Stimulated activated CD8-positive, alpha-beta memory T cell treated with anti-CD3 and anti-CD28 coated beads, Interleukin-4, amount 100 ng/mL, for 24 hours (primary cell): ENCODE results near the gene PGS1.

Experiments
- DNase-seq: peaks from one replicate; pipeline ENCODE4 v3.0.0-alpha.2; 2020; ENCODE audit warnings: low read depth

PGS1 gene

GRCh38 chr17:78346605-78347250 lies 31.7 kb upstream of the PGS1 start:
- no peak for DNase-seq

- no peak for DNase-seq
These were observed 31.0 kb upstream of the PGS1 start for GRCh38 chr17:78347453-78347852.

- no peak for DNase-seq
These were observed 30.2 kb upstream of the PGS1 start for GRCh38 chr17:78348055-78348770.

- DNase-seq, result no peak
These were observed 28.4 kb upstream of the PGS1 start for GRCh38 chr17:78349891-78350642.

- no peak for DNase-seq
These were observed 26.9 kb upstream of the PGS1 start for GRCh38 chr17:78351449-78352006.

GRCh38 chr17:78353834-78354233 lies 24.6 kb upstream of the PGS1 start:
- DNase-seq, result no peak

- no peak for DNase-seq
These were observed 23.3 kb upstream of the PGS1 start for GRCh38 chr17:78355045-78355641.

- no peak for DNase-seq
These were observed 22.7 kb upstream of the PGS1 start for GRCh38 chr17:78355701-78356100.

GRCh38 chr17:78356101-78356713 lies 22.2 kb upstream of the PGS1 start:
- DNase-seq, result peak; percentile 75

- DNase-seq, result no peak
These were observed 21.3 kb upstream of the PGS1 start for GRCh38 chr17:78357177-78357586.

- DNase-seq, result no peak
These were observed 20.5 kb upstream of the PGS1 start for GRCh38 chr17:78357672-78358537.

- no peak for DNase-seq
These were observed 19.7 kb upstream of the PGS1 start for GRCh38 chr17:78358538-78359320.

GRCh38 chr17:78359321-78359996 lies 19.0 kb upstream of the PGS1 start:
- no peak for DNase-seq

- peak; percentile 93 for DNase-seq
These were observed 18.5 kb upstream of the PGS1 start, which contains the start of gene SOCS3 for GRCh38 chr17:78359997-78360370. Gene SOCS3 (minus strand): TSS chr17:78360077. CDS start chr17:78359095, 982 bp downstream.

GRCh38 chr17:78360371-78361224 lies 17.9 kb upstream of the PGS1 start:
- DNase-seq, result peak; percentile 89

GRCh38 chr17:78361225-78361701 lies 17.2 kb upstream of the PGS1 start:
- DNase-seq, result no peak

GRCh38 chr17:78362232-78362631 lies 16.2 kb upstream of the PGS1 start:
- no peak for DNase-seq

GRCh38 chr17:78362671-78363070 lies 15.8 kb upstream of the PGS1 start:
- DNase-seq, result no peak
